Astrocyte (in vitro differentiated cells and primary cell): Measurements from ENCODE around the gene BNIPL. TPM values are rescaled to one million over a fixed set of nuclear protein-coding genes. Genes with fewer than 3 reads are reported as not detected.

ENCODE experiments used
- DNase-seq: peaks from one replicate; pipeline ENCODE4 v3.0.0-alpha.2; 2010; ENCODE audit warnings: low read depth
- FAIRE-seq: peaks from 2 replicates; lab custom pipeline; 2011; peaks lifted over from hg19 to GRCh38; lab: Jason Lieb, UNC
- H2AFZ ChIP-seq: 2 replicates; pipeline ENCODE4 v1.6.0; 2012; ENCODE audit warnings: low read depth, low read length, inconsistent platforms
- H3K27ac ChIP-seq: 2 replicates; pipeline ENCODE4 v1.5.1; 2011; ENCODE audit warnings: low read depth, low read length, inconsistent platforms
- H3K27me3 ChIP-seq: 2 replicates; pipeline ENCODE4 v1.6.0; 2011; ENCODE audit warnings: low read length, inconsistent platforms; ENCODE audit not compliant: insufficient read depth
- H3K36me3 ChIP-seq: 2 replicates; pipeline ENCODE4 v1.5.1; 2011; ENCODE audit warnings: low read length, inconsistent platforms; ENCODE audit not compliant: insufficient read depth
- H3K4me1 ChIP-seq: 2 replicates; pipeline ENCODE4 v1.5.1; 2011; ENCODE audit warnings: low read length, inconsistent platforms; ENCODE audit not compliant: insufficient read depth
- H3K4me2 ChIP-seq: 2 replicates; pipeline ENCODE4 v1.6.0; 2012; ENCODE audit warnings: low read length, inconsistent platforms
- H3K4me3 ChIP-seq: 2 replicates; pipeline ENCODE4 v1.5.1; 2011; ENCODE audit warnings: low read depth, mild to moderate bottlenecking, low read length, inconsistent platforms; ENCODE audit not compliant: insufficient read depth
- H3K79me2 ChIP-seq: 2 replicates; pipeline ENCODE4 v1.6.0; 2012; ENCODE audit warnings: mild to moderate bottlenecking, low read length, inconsistent platforms; ENCODE audit not compliant: insufficient read depth
- H3K9ac ChIP-seq: 2 replicates; pipeline ENCODE4 v1.6.0; 2012; ENCODE audit warnings: mild to moderate bottlenecking, low read length, inconsistent platforms
- H3K9me3 ChIP-seq: 2 replicates; pipeline ENCODE4 v1.5.1; 2012; ENCODE audit warnings: low read depth, mild to moderate bottlenecking, low read length, inconsistent platforms; ENCODE audit not compliant: insufficient read depth
- H4K20me1 ChIP-seq: 2 replicates; pipeline ENCODE4 v1.6.0; 2012; ENCODE audit warnings: low read length, inconsistent platforms; ENCODE audit not compliant: insufficient read depth
- H3K27ac Mint-ChIP-seq: one replicate; pipeline ENCODE4 v1.8.0; 2021; ENCODE audit warnings: mild to moderate bottlenecking, mixed read lengths; ENCODE audit not compliant: unreplicated experiment
- H3K27me3 Mint-ChIP-seq: one replicate; pipeline ENCODE4 v1.8.0; 2021; ENCODE audit warnings: low read depth, mixed read lengths; ENCODE audit not compliant: unreplicated experiment
- H3K36me3 Mint-ChIP-seq: one replicate; pipeline ENCODE4 v1.8.0; 2021; ENCODE audit warnings: low read depth, mixed read lengths; ENCODE audit not compliant: unreplicated experiment
- H3K4me1 Mint-ChIP-seq: one replicate; pipeline ENCODE4 v1.8.0; 2021; ENCODE audit warnings: low read depth, mixed read lengths; ENCODE audit not compliant: unreplicated experiment
- H3K4me3 Mint-ChIP-seq: one replicate; pipeline ENCODE4 v1.8.0; 2021; ENCODE audit warnings: mild to moderate bottlenecking, moderate library complexity, mixed read lengths; ENCODE audit not compliant: unreplicated experiment
- H3K9me3 Mint-ChIP-seq: one replicate; pipeline ENCODE4 v1.8.0; 2021; ENCODE audit warnings: mild to moderate bottlenecking, mixed read lengths; ENCODE audit not compliant: unreplicated experiment
- EZH2 ChIP-seq: IDR thresholded peaks from 2 replicates; pipeline ENCODE4 v1.6.1; 2012; ENCODE audit warnings: mild to moderate bottlenecking, low read length, inconsistent platforms; ENCODE audit not compliant: insufficient read depth
- total RNA-seq: library from RNA; stranded (reverse); gene quantifications from 2 replicates; pipeline ENCODE4 v1.2.1, GENCODE V29; 2021
- TF ChIP-seq, protein P1 (sequence below): IDR thresholded peaks from 2 replicates; pipeline ENCODE4 v1.5.1; 2011; ENCODE audit warnings: low read depth, mild to moderate bottlenecking, inconsistent platforms, low read length, moderate library complexity; ENCODE audit not compliant: insufficient read depth

The BNIPL gene
- total RNA-seq, 1 donor from 2014 or later, result 0.73 TPM

DNA sequence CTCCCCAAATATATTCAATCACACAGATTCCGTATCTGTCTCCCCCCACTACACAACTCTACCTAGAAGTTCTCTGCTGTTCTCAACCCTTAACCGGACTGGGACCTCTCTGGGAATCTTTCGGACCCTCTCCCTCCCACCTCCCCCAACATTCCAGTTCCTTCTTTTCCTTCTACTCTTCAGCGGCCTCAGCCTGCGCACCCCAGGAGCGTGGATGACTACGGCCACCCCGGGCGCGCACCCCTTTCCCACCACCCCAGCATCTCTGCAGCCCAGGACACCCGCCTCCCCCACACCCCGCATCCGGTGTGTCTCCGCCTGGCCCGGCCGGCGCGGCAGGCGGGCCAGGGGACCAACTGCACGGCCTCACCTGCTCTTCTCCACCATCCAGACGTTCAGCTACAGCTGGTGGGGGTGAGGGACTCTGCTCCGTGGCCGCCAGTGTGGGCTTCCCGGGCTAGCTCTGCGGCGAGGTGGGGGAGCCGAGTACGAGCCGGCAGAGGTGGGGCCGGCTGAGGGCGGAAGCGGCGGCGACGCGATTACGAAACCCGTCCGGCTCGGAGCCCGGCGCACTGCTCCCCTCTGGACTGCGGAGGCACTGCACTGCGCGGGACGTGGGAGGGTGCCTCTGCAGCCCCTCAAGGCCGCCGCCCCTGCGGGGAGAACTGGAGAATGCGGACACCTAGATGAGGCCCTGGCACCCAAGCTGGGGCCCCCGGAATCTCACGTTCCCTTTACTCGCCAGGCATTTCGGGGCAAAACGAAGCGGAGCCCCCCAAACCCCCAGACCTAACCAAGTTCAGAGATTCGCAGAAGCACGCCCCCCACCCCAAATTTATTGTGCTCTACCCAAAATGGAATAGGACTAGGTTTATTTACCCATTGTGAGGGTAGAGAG, 23.0 kb downstream of the BNIPL start, which contains the start of gene CDC42SE1:
Gene CDC42SE1 (minus strand): TSS at position 514 of the 898 bp plus-strand sequence. CDS start 3,892 bp downstream, outside the sequence.
- Mint-ChIP-seq H3K9me3 (no peaks in the 10 kb centered on the region), H3K4me3 (peak within 1 kb of the TSS; percentile 95), H3K36me3 (peaks cover 22% of the 10 kb centered on the region), H3K27ac (peak within 1 kb of the TSS; percentile 96), H3K27me3 (no peaks in the 10 kb centered on the region), H3K4me1 (peaks cover 37% of the 10 kb centered on the region)
- peaks cover 29% of the 10 kb centered on the region for H3K36me3 ChIP-seq
- H3K4me1 ChIP-seq, result peaks cover 31% of the 10 kb centered on the region
- peak within 1 kb of the TSS; percentile 99 for H3K4me2 ChIP-seq
- TF ChIP-seq EZH2, result no peak
- TF ChIP-seq, protein P1, sequence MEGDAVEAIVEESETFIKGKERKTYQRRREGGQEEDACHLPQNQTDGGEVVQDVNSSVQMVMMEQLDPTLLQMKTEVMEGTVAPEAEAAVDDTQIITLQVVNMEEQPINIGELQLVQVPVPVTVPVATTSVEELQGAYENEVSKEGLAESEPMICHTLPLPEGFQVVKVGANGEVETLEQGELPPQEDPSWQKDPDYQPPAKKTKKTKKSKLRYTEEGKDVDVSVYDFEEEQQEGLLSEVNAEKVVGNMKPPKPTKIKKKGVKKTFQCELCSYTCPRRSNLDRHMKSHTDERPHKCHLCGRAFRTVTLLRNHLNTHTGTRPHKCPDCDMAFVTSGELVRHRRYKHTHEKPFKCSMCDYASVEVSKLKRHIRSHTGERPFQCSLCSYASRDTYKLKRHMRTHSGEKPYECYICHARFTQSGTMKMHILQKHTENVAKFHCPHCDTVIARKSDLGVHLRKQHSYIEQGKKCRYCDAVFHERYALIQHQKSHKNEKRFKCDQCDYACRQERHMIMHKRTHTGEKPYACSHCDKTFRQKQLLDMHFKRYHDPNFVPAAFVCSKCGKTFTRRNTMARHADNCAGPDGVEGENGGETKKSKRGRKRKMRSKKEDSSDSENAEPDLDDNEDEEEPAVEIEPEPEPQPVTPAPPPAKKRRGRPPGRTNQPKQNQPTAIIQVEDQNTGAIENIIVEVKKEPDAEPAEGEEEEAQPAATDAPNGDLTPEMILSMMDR, result peak; percentile 28
- no peaks in the 10 kb centered on the region for H3K9me3 ChIP-seq
- peak within 1 kb of the TSS; percentile 98 for H3K9ac ChIP-seq
- H3K4me3 ChIP-seq, result peak within 1 kb of the TSS; percentile 93
- FAIRE-seq, result no peak
- H4K20me1 ChIP-seq, result peaks cover 58% of the 10 kb centered on the region
- H2AFZ ChIP-seq, result peak within 1 kb of the TSS; percentile 51
- H3K27ac ChIP-seq, result peak within 1 kb of the TSS; percentile 94
- H3K27me3 ChIP-seq, result no peaks in the 10 kb centered on the region
- DNase-seq, result peak; percentile 68
- H3K79me2 ChIP-seq, result peaks cover 98% of the 10 kb centered on the region

DNA sequence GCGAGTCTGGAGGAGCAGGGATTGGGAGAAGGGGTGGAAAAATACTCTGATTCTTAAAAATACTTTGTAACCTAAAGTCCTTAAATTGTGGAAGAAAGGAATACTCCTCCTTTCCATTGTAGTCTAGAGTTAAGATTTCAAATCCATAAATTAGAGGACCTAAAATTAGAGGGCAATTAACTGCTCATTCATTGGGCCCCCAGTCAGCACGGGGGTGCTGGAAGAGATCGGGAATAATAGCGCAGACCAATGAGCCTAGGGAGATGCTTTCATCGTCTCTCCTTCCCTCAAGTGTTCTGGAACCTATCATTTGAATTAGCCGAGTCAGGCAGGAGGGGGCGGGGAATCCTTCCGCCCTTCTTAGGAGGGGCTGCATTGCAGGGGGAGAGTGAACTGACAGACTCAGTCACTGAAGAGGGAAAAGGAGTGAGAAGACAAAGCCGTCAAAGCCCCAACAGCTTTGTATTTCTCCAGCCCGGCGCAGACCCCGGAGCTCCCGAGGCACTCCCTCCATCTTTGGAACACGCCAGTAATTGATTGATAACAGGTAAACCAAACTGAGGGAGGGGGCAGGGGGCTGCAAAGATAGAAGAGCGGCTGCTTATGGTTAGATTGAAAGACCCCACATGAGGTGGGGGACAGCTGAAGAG, 23.7 kb downstream of the BNIPL start, which contains the start of gene MLLT11:
Gene MLLT11 (plus strand): TSS at position 391 of the 650 bp plus-strand sequence. CDS start 6,828 bp downstream, outside the sequence.
- peak within 1 kb of the TSS; percentile 99 for H3K4me2 ChIP-seq
- H3K9ac ChIP-seq, result peak within 1 kb of the TSS; percentile 98
- peak within 1 kb of the TSS; percentile 94 for H3K27ac ChIP-seq
- Mint-ChIP-seq H3K9me3 (no peaks in the 10 kb centered on the region), H3K4me1 (peaks cover 38% of the 10 kb centered on the region), H3K27ac (peak within 1 kb of the TSS; percentile 96), H3K27me3 (no peaks in the 10 kb centered on the region), H3K36me3 (peaks cover 18% of the 10 kb centered on the region), H3K4me3 (peak within 1 kb of the TSS; percentile 95)
- no peak for FAIRE-seq
- TF ChIP-seq, protein P1, result no peak
- no peak for TF ChIP-seq EZH2
- peaks cover 98% of the 10 kb centered on the region for H3K79me2 ChIP-seq
- peaks cover 31% of the 10 kb centered on the region for H3K4me1 ChIP-seq
- peaks cover 23% of the 10 kb centered on the region for H3K36me3 ChIP-seq
- peaks cover 56% of the 10 kb centered on the region for H4K20me1 ChIP-seq
- H3K9me3 ChIP-seq, result no peaks in the 10 kb centered on the region
- H2AFZ ChIP-seq, result peak within 1 kb of the TSS; percentile 51
- H3K27me3 ChIP-seq, result no peaks in the 10 kb centered on the region
- DNase-seq, result peak; percentile 80
- peak within 1 kb of the TSS; percentile 93 for H3K4me3 ChIP-seq
